ENCODE results near the gene ZNF117.

DNA sequence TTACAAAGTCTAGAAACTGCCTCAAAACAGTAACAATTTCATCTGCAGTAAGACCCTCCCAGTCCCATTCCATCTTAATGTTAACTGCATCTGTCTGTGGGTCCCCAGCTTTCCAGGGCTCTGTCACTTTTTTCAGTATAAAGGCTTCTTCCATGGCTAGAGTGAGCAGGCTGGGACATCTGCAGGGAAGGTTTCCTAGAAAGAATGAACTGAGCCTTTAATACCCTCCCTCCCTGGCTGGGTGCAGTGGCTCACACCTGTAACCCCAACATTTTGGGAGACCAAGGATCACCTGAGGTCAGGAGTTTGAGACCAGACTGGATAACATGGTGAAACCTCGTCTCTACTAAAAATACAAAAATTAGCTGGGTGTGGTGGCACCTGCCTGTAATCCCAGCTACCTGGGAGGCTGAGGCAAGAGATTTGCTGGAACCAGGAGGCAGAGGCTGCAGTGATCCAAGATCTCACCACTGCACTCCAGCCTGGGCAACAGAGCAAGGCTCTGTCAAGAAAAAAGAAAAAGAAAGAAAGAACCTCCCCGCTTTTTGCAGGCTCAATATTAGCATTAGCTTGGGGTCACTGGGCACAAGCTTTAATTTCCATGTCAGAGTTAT is 12.2 kb upstream of the ZNF117 start:
- TF ChIP-seq, protein P1, sequence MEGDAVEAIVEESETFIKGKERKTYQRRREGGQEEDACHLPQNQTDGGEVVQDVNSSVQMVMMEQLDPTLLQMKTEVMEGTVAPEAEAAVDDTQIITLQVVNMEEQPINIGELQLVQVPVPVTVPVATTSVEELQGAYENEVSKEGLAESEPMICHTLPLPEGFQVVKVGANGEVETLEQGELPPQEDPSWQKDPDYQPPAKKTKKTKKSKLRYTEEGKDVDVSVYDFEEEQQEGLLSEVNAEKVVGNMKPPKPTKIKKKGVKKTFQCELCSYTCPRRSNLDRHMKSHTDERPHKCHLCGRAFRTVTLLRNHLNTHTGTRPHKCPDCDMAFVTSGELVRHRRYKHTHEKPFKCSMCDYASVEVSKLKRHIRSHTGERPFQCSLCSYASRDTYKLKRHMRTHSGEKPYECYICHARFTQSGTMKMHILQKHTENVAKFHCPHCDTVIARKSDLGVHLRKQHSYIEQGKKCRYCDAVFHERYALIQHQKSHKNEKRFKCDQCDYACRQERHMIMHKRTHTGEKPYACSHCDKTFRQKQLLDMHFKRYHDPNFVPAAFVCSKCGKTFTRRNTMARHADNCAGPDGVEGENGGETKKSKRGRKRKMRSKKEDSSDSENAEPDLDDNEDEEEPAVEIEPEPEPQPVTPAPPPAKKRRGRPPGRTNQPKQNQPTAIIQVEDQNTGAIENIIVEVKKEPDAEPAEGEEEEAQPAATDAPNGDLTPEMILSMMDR (IDR thresholded peaks at IDR 0.05; ENCODE audit: low read depth, low read length), result no peak
- TF ChIP-seq, protein P2, sequence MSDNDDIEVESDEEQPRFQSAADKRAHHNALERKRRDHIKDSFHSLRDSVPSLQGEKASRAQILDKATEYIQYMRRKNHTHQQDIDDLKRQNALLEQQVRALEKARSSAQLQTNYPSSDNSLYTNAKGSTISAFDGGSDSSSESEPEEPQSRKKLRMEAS (IDR thresholded peaks at IDR 0.05; ENCODE audit: low read depth, low read length), result no peak
- TF ChIP-seq POLR2A (IDR thresholded peaks at IDR 0.05; ENCODE audit: extremely low read depth, insufficient read length), result no peak
